NK-92 (cell line): ENCODE measurements around the gene HDAC4.

Source experiments
- DNase-seq: peaks from one replicate; lab custom pipeline; 2025; ENCODE audit not compliant: unreplicated experiment; lab: John Stamatoyannopoulos, UW

HDAC4 gene

DNA sequence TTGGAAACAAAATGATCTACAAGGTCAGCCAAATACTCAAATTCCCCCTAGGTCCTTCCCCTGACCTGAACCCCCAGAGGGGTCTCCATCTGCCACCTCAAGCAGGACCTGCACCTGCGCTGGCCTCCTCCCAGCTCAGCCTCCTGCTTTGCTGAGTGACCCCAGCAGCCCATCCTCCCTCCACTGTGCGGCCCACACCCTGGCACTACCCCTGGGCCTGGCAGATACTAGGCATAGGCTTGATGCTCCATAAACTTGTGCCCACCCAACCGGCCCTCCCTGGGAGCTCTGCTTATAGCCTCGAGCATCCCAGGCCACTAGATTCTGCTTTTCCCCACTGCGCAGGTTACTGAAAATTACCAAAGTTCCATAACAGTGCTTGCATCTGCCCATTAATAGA is 156.2 kb downstream of the HDAC4 start:
- no peak for DNase-seq

DNA sequence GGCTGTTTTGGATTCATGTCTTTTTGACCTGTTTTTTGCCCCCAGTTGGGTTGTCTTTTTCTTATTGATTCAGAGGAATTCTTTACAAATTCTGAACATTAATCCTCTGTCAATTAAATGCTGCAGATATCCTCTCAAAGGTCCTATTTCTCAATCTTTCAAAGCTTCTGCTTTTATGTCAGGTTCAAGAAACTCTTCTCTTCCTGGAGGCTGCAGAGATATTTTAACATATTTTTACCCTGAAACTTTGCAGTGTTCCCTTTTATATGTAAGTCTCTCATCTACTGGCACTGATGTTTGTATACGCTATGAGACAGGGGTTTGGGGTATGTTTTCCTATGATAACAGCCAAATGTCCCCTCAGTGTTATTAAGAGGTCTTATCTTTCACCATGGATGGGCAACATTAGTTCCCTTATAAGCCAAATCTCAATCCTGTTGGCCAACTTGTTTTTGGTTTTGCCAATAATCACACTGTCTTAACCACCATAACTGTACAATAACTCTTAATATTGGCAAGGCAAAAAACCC is 159.3 kb downstream of the HDAC4 start:
- no peak for DNase-seq

- DNase-seq, result no peak
Measured at GRCh38 chr2:239240414-239240881, 160.4 kb downstream of the HDAC4 start.

- no peak for DNase-seq
Measured at GRCh38 chr2:239239607-239240413, 161.0 kb downstream of the HDAC4 start.

DNA sequence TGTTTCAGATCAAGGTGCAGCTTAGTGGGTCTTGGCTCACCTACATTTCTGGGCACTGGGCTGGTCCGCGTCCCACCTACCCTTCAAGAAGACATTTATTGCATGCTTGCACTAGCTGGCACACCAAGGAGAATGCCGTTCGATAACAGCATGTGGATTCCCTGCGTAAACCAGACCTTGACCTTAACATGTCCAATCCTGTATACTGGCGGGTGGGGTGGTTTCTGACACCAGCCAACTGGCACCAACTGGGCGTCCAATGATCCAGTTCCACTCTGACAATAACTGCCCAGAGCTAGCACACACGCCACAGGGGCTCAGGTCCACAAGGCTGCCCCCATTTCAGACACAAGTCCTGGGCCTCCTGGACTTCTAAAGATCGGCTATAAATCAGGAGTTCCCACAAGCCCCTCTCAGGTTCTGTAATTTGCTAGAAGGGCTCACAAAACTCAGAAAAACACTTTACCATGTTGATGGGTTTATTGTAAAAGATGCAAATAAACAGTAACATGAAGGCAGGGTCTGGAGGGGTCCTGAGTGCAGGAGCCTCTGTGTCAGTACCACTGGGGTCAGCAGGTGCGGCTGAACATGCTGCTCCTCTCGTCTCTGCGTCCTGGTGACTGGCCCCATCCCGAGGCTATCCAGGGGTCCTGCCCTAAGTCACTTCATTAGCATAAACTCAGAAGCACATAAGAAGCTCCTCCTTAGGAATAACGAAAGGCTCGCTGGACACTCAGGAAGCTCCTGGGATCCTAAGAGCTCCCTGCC is 161.8 kb downstream of the HDAC4 start:
- no peak for DNase-seq

DNA sequence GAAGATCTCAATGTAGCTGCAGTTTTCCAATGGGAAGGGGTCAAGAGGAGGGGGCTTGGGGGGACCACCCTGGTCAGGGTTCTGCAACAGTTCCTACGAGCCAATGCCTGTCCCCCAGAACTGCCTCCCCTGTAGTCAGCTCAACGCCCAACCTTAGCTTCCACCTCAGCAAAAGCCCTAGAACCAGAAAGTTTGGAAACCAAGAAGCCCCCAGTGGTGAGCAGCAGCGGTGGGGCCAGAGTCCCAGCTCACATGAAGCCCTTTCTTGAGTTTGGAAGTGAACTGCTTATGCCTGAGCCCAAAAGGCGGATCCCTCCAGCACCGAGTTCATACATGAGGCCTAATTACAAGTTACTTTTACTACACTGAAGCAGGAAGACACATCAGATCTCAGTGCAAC is 162.4 kb downstream of the HDAC4 start:
- DNase-seq, result no peak

- DNase-seq, result no peak
Measured at GRCh38 chr2:239236808-239237205, 164.0 kb downstream of the HDAC4 start.

DNA sequence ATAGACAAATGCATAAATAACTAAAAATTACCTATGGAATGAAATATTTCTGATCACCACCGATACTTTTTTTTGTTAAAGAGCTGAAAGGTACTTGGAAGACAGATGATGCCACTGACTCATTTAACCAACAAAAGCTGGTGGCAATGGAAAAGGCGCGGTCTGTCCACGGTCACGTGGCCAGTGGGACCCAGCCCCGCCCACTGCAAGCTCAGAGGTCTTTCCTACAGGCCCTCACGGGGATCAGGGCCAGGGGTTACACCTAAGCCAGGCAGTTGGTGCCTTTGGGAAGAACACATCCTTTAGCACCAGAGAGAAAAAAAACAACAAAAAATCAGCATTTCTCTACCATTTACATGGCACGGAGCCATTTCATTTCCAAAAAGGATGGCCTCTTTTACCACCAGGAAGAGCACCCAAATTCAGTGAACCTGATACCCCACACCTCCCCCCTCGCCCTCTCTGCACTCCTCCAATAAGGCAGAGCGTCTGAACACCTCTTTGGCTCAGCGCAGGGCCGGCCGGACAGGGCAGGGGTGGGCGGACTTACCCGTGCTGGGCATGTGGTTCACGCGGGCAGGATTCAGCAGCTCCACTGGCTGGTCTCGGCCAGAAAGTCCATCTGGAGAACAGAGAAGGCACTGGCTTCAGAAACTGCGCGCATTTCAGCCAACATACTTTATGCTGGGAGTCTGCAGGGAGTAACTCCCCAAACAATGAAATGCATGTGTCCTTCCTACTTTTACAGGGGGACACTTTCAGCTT is 164.6 kb downstream of the HDAC4 start:
- DNase-seq, result no peak

- DNase-seq, result no peak
Measured at GRCh38 chr2:239235311-239235710, 165.5 kb downstream of the HDAC4 start.

GRCh38 chr2:239234191-239235175 is 166.3 kb downstream of the HDAC4 start:
- DNase-seq, result no peak

DNA sequence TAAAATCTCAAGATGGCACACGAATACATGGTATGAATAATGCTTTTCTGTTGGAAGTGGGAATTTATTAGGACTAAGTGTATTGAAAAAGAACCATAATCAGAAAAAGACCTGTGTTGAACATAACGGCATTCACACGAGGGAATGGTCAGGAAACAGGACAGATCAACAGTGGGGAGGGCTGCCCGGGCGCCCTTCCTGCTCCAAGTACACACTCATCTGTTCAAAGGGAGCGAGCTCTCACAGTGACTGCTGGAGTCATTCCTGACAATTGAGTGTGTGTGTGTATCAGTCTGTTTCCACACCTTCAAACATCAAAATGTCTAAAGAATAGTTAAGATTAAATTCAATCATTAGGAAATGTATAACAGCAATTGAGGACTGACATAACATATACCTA is 167.2 kb downstream of the HDAC4 start:
- DNase-seq, result no peak

GRCh38 chr2:239232195-239232578 is 168.6 kb downstream of the HDAC4 start:
- DNase-seq, result no peak

GRCh38 chr2:239231231-239232194 is 169.3 kb downstream of the HDAC4 start:
- no peak for DNase-seq

DNA sequence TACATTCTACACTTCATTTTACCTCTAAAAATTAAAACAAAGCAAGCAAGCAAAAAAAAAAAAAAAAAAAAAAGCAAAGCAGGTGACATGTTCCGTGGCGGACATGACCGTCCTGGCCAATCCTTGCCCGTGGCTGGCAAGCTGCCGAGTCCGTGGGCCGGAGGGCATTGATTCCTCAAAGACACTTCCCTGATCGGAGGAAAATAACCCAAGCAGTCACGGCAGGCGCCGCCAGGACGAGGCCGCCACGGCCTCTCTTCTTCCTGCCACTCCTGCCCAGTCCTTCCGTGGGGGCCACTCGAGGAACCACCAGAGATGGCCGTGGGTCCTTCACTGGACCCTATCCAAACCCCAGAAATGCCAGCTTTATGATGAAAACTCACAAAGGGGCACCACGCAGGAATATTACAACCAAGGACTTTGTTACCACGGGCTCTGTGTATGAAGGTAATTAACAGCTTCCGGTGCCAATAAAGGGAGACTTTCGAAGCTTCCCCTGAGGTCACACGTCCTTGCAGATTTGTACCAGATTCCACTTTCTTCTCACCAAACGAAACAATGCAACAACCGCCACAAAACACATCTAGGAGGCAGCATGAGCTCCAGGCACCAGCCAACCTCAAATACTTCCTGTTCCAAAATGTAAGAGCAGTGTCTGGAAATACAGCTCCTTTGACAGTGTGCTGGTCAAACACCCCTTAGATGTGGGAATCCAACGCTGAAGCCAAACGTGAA is 170.3 kb downstream of the HDAC4 start:
- no peak for DNase-seq

DNA sequence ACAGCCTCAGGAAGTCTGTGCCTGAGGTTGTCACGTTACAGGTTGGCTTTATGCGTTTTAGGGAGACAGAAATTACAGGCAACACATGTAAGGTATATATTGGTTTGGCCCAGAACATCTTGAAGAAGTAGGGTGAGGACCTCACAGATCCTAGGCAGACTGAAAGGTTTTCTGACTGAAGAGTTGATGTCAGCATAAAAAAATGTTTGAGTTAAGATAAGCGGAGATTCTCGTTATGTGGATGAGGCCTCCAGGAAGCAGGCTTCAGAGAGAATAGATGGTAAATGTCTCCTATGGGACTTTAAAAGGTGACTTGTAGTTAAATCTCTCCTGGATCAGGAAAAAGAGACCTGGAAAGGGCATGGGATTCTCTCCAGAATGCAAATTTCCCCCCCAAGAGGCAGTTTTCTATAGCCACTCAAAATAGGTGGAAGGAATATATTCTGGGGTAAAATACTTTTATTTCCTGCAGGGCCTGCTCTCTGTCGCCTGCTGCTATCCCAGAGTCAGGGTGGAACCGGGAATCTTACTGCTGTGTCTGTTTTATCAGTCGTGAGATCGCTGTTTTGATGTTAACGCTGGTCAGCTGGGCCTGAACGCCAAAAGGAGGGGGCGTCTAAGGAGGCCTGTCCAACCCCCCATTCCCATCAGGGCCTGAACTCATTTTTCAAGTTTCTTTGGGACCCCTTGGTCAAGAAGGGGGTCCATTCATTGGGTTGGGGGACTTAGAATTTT is 171.1 kb downstream of the HDAC4 start:
- DNase-seq, result no peak

- DNase-seq, result no peak
Measured at GRCh38 chr2:239227661-239228371, 173.0 kb downstream of the HDAC4 start.
